Measurements from ENCODE around the gene LMNA.
A peak's percentile ranks its signal among the peaks of the same experiment; 100 is the strongest.
"Not testable (repeated sequence)": the region's sequence is repeated elsewhere in the genome, so short reads cannot be mapped to it uniquely, and the experiment has no call there.

The LMNA gene

DNA sequence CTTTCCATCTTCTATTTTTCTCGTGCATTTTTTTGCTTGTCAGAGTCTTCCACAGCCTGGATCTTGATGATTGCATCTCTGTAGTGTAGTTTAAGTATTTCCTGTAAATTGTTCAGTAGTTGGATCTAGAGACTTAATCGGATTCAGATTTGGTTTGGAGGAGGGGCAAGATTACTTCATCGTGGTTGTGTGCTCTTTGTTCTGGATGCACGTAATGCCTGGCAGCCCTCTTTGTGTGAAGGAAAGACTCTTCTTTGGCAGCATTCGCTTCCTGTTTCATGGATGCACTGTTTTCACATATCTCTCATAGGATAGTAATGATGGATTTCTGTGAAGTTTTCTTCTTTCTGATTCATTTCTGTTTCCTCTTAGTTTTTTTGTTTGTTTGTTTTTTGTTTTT lies 53.0 kb downstream of the LMNA start:
- DNase-seq (ENCODE audit: low read depth), result peak; percentile 68
- TF ChIP-seq, protein P1, sequence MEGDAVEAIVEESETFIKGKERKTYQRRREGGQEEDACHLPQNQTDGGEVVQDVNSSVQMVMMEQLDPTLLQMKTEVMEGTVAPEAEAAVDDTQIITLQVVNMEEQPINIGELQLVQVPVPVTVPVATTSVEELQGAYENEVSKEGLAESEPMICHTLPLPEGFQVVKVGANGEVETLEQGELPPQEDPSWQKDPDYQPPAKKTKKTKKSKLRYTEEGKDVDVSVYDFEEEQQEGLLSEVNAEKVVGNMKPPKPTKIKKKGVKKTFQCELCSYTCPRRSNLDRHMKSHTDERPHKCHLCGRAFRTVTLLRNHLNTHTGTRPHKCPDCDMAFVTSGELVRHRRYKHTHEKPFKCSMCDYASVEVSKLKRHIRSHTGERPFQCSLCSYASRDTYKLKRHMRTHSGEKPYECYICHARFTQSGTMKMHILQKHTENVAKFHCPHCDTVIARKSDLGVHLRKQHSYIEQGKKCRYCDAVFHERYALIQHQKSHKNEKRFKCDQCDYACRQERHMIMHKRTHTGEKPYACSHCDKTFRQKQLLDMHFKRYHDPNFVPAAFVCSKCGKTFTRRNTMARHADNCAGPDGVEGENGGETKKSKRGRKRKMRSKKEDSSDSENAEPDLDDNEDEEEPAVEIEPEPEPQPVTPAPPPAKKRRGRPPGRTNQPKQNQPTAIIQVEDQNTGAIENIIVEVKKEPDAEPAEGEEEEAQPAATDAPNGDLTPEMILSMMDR (conservative IDR thresholded peaks at IDR 0.05; ENCODE audit: low read length), result no peak
- no peak overlapping the region for H3K4me3 ChIP-seq (ENCODE audit: low read length)

DNA sequence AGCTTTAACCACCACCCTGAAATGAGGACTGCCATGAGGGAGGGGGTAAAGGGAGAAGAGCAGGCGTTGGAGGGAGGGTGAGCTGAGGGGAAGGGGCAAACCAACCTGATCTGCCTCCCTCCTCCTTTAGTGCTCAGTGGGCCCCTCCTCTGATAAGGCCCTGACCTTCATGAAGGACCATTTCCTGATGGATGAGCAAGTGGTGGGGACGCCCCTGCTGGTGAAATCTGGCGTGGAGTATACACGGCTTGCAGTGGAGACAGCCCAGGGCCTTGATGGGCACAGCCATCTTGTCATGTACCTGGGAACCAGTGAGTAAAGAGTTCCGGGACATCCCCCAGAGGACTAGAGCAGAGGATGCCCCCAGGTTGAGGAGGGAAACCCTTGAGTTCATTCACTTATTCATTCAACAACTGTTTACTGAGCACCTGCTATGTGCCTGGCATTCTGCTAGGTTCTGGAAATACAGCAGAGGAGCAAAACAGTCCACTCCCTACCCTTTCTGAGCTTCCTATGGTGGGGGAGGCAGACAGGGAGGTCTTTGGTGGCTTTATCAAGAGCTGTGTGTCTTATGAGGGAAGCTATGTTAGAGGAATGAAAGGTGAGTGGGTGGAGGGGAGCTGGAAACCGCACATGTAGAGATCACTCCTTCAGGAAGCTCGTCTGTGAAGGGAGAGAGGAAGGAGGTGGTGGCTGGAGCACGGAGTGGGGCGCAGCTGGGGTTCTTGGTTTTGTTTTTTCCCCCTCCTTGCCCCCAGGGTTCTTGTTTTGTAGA lies 58.4 kb downstream of the LMNA start:
- no peak for DNase-seq (ENCODE audit: low read depth)
- H3K4me3 ChIP-seq (ENCODE audit: low read length), result no peak overlapping the region

DNA sequence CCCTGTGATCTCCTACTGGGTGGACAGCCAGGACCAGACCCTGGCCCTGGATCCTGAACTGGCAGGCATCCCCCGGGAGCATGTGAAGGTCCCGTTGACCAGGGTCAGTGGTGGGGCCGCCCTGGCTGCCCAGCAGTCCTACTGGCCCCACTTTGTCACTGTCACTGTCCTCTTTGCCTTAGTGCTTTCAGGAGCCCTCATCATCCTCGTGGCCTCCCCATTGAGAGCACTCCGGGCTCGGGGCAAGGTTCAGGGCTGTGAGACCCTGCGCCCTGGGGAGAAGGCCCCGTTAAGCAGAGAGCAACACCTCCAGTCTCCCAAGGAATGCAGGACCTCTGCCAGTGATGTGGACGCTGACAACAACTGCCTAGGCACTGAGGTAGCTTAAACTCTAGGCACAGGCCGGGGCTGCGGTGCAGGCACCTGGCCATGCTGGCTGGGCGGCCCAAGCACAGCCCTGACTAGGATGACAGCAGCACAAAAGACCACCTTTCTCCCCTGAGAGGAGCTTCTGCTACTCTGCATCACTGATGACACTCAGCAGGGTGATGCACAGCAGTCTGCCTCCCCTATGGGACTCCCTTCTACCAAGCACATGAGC lies 62.2 kb downstream of the LMNA start:
- TF ChIP-seq, protein P1 (conservative IDR thresholded peaks at IDR 0.05; ENCODE audit: low read length), result no peak
- no peak overlapping the region for H3K4me3 ChIP-seq (ENCODE audit: low read length)
- DNase-seq (ENCODE audit: low read depth), result no peak

More for the DNA sequence above, 58.4 kb downstream of the LMNA start:
- TF ChIP-seq, protein P1 (conservative IDR thresholded peaks at IDR 0.05; ENCODE audit: low read length), result no peak

DNA sequence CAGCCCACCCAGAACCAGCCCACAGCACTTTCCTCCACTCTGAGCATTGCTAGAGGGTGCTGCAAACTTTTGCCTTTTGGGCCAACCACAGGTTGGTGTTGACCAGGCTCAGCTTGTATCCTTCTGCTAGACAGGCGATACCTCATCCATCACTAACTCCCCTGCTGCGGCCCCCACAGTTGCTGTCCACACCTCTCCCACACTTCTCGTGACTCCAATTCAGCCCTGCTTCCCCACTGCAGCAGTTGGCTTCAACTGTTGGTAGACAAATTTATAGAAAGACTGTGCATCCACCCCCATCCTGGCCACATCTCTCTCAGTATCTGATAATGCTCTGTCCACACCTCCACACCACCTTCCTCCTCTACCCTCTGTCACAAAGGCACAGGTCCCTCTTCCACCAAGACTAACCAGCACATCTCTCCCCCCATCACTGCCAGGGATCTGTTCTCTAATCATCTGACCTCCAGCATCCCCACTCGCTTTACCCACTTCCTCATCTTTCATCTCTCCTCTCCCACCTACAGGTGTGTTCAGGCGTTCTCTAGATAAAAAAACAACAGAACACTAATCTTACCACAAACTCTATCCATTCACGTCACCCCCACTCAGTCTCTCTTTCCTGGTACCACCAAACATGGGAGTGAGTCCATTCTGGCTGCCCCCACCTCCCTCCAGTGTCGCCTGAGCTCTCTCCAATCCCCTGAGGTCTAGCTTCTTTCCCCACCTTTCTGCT lies 63.6 kb downstream of the LMNA start:
- TF ChIP-seq, protein P1 (conservative IDR thresholded peaks at IDR 0.05; ENCODE audit: low read length), result no peak
- DNase-seq (ENCODE audit: low read depth), result no peak
- H3K4me3 ChIP-seq (ENCODE audit: low read length), result no peak overlapping the region

DNA sequence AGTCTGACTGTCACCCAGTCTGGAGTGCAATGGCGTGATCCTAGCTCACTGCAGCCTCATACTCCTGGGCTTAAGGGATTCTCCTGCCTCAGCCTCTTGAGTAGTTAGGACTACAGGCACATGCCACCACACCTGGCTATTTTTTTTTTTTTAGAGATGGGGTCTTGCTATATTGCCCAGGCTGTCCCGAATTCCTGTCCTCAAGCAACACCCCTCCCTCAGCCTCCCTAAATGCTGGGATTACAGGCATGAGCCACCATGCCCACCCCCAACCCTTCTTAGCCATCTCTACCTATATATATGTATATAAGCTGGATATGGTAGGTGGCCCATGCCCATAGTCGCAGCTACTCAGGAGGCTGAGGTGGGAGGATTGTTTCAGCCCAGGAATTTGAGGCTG lies 66.0 kb downstream of the LMNA start:
- no peak for DNase-seq (ENCODE audit: low read depth)
- TF ChIP-seq, protein P1 (conservative IDR thresholded peaks at IDR 0.05; ENCODE audit: low read length), result no peak
- H3K4me3 ChIP-seq (ENCODE audit: low read length), result no peak overlapping the region

DNA sequence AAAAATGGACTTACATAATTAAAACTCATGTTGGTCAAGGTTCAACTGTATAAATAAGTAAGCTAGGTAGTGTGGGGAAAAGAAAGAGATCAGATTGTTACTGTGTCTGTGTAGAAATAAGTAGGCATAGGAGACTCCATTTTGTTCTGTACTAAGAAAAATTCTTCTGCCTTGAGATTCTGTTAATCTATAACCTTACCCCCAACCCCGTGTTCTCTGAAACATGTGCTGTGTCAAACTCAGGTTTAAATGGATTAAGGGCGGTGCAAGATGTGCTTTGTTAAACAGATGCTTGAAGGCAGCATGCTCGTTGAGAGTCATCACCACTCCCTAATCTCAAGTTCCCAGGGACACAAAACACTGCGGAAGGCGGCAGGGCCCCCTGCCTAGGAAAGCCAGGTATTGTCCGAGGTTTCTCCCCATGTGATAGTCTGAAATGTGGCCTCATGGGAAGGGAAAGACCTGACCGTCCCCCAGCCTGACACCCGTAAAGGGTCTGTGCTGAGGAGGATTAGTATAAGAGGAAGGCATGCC lies 66.9 kb downstream of the LMNA start:
- not testable (repeated sequence) for DNase-seq (ENCODE audit: low read depth); H3K4me3 ChIP-seq (ENCODE audit: low read length)

DNA sequence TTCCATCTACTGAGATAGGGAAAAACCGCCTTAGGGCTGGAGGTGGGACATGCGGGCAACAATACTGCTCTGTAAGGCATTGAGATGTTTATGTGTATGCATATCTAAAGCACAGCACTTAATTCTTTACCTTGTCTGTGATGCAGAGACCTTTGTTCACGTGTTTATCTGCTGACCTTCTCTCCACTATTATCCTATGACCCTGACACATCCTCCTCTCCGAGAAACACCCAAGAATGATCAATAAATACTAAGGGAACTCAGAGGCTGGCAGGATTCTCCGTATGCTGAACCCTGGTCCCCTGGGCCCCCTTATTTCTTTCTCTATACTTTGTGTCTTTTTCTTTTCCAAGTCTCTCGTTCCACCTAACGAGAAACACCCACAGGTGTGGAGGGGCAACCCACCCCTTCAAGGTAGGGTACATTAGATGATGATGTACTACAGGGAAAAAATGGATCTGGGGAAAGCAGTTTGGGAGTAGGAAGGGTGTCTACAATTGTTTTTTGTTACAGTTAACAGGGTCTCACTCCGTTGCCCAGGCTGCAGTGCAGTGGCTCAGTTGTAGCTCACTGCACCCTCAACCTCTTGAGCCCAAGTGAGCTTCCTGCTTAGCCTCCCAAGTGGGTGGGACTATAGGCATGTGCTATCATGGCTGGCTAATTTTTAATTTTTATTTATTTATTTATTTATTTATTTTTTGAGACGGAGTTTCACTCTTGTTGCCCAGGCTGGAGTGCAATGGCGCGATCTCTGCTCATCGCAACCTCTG lies 67.7 kb downstream of the LMNA start:
- not testable (repeated sequence) for DNase-seq (ENCODE audit: low read depth); H3K4me3 ChIP-seq (ENCODE audit: low read length)

DNA sequence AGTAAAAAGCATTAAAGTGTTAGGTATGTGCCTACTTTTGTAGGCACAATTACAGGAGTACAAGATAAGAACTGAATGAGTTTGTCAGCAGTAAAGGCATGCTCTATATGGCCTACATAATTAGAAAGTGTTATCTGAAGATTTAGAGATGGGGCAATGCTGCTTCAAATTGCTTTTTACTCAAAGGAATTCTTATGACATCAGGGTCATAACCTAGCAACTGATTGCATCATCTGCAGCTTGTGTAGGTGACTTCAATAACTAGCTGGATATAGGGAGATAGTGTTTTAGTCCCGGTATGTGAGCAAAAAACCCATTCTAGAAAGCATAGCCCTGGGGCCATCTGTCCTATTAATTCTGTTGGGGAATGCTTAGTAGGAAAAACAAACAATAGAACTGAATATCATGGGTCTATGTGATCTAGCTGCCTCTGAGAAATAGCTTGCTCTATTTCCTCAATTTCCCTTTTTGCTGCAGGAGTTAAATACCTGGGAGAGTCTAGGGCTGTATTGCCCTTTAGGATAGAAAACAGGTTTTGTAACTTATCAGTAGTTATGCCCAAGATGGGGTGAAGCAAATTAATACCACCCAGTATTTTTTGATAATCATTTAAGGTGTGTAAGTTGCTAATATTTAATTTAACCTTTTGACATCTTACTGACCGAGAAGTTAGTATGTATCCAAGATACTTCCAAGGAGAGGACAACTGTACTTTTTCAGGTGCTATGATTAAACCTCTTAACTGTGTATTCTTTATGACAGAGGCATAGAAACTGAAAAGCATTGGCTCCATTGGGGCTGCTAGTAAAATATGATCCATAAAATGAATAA lies 72.1 kb downstream of the LMNA start:
- H3K4me3 ChIP-seq (ENCODE audit: low read length); DNase-seq (ENCODE audit: low read depth): not testable (repeated sequence)
